Gastroesophageal sphincter (tissue), 4 donors: ENCODE data around the gene RFX8. TPM values are rescaled to one million over a fixed set of nuclear protein-coding genes. Genes with fewer than 3 reads are reported as not detected.

ENCODE experiments used
- ATAC-seq: fragments of 150-250 bp; one replicate; pipeline ENCODE4 v1.9.1; 2016; ENCODE audit warnings: mild to moderate bottlenecking, moderate library complexity
- H3K27ac ChIP-seq, 4 donors: fragments of 200-600 bp; sonication (generic) in 3 of 4; 1 replicate in 3 of 4; 2 replicates in 1 of 4; pipeline ENCODE4 v1.5.1; 2016 to 2019
- H3K27me3 ChIP-seq: fragments of 200-600 bp; sonication (generic); one replicate; pipeline ENCODE4 v1.5.1; 2019
- H3K36me3 ChIP-seq, 2 donors: fragments of 200-600 bp; sonication (generic); one replicate each; pipeline ENCODE4 v1.5.1; 2019; ENCODE audit warnings: control low read depth in 1 of 2
- H3K4me1 ChIP-seq, 3 donors: fragments of 200-600 bp; sonication (generic); 1 replicate in 2 of 3; 2 replicates in 1 of 3; pipeline ENCODE4 v1.5.1; 2016 to 2019; ENCODE audit warnings: control low read depth in 2 of 3
- H3K4me3 ChIP-seq, 2 donors: fragments of 200-600 bp; sonication (generic); one replicate each; pipeline ENCODE4 v1.5.1; 2019; ENCODE audit warnings: mild to moderate bottlenecking in 1 of 2, moderate library complexity in 1 of 2
- H3K9me3 ChIP-seq, 3 donors: fragments of 200-600 bp; sonication (generic); one replicate each; pipeline ENCODE4 v1.5.1; 2017 to 2019; ENCODE audit warnings: control low read depth in 2 of 3
- CTCF ChIP-seq, 4 experiments: fragments of 200-600 bp in 2 of 4; fragments of 450-650 bp in 2 of 4; sonication (generic) in 1 of 4; IDR thresholded peaks; one replicate each; pipeline ENCODE4 v1.5.1; 2017 to 2019; ENCODE audit warnings: antibody characterized with exemption in 4 of 4, mild to moderate bottlenecking in 2 of 4, moderate library complexity in 2 of 4
- EP300 ChIP-seq: sonication (generic); formaldehyde crosslinking; IDR thresholded peaks from one replicate; pipeline ENCODE4 v1.6.1; 2017; ENCODE audit warnings: antibody characterized with exemption, mild to moderate bottlenecking
- POLR2A ChIP-seq, 2 donors: fragments of 450-650 bp; IDR thresholded peaks; one replicate each; pipeline ENCODE4 v1.6.1; 2017; ENCODE audit warnings: antibody characterized with exemption in 2 of 2, mild to moderate bottlenecking in 2 of 2, moderate library complexity in 1 of 2
- POLR2AphosphoS5 ChIP-seq: sonication (generic); formaldehyde crosslinking; IDR thresholded peaks from one replicate; pipeline ENCODE4 v1.6.1; 2017; ENCODE audit warnings: antibody characterized with exemption
- WGBS, 2 donors: methylation state at CpG; one replicate each; pipeline ENCODE4 v1.1.5; 2018; ENCODE audit warnings: low coverage in 1 of 2; 5-methylcytosine and 5-hydroxymethylcytosine counted together
- total RNA-seq, 4 donors: library from RNA; depleted of rRNA; stranded (reverse); fragments of >200 nt; gene quantifications; one replicate each; pipeline ENCODE4 v1.1.0, GENCODE V29; 2016

The RFX8 gene
- total RNA-seq, 4 donors from 2014 or later, result 0.54 TPM; not detected in 3

GRCh38 chr2:101410746-101411145 is 64.2 kb downstream of the RFX8 start:
- Histone ChIP-seq H3K9me3 (peaks cover 0 to 4% (median 0%) of the 10 kb centered on the region in 3 donors), H3K27ac (no peak overlapping the region), H3K36me3 (no peaks in the 10 kb centered on the region), H3K4me3 (no peak overlapping the region), H3K4me1 (no peaks in the 10 kb centered on the region), H3K27me3 (peaks cover 7% of the 10 kb centered on the region)
- ATAC-seq, result no peak
- 67 to 72% methylated on average over 1 to 4 of the region's 5 CpGs for WGBS, 2 donors
- TF ChIP-seq POLR2AphosphoS5, result no peak
- no peak for TF ChIP-seq CTCF (IDR thresholded peaks at IDR 0.05)
- no peak for TF ChIP-seq EP300
- TF ChIP-seq POLR2A (IDR thresholded peaks at IDR 0.05), result no peak

GRCh38 chr2:101410114-101410513 is 64.8 kb downstream of the RFX8 start:
- no peak for TF ChIP-seq POLR2AphosphoS5
- no peak for TF ChIP-seq CTCF (IDR thresholded peaks at IDR 0.05)
- no peak for TF ChIP-seq POLR2A (IDR thresholded peaks at IDR 0.05)
- no peak for TF ChIP-seq EP300
- Histone ChIP-seq H3K4me3 (no peak overlapping the region), H3K27me3 (peaks cover 7% of the 10 kb centered on the region), H3K36me3 (no peaks in the 10 kb centered on the region), H3K27ac (no peak overlapping the region), H3K9me3 (peaks cover 0 to 2% (median 0%) of the 10 kb centered on the region in 3 donors), H3K4me1 (no peaks in the 10 kb centered on the region)
- no peak for ATAC-seq
- WGBS, 2 donors, result 89 to 95% methylated on average over 4 to 5 of the region's 5 CpGs

- no peak overlapping the region for H3K27ac ChIP-seq
- 81% methylated on average over 3 of the region's 5 CpGs; no CpG with 5 or more reads in 1 of the 2 donors for WGBS, 2 donors
- peaks cover 7% of the 10 kb centered on the region for H3K27me3 ChIP-seq
- TF ChIP-seq POLR2AphosphoS5 (no peak), CTCF (IDR thresholded peaks at IDR 0.05) (no peak), POLR2A (IDR thresholded peaks at IDR 0.05) (no peak), EP300 (no peak)
- no peaks in the 10 kb centered on the region for H3K4me1 ChIP-seq
- no peak for ATAC-seq
- H3K9me3 ChIP-seq, result no peaks in the 10 kb centered on the region
- H3K4me3 ChIP-seq, result no peak overlapping the region
- no peaks in the 10 kb centered on the region for H3K36me3 ChIP-seq
Measured at GRCh38 chr2:101409699-101410098, 65.2 kb downstream of the RFX8 start.

- WGBS, 2 donors, result 91 to 100% methylated on average over 3 to 6 of the region's 6 CpGs
- no peaks in the 10 kb centered on the region for H3K36me3 ChIP-seq
- no peak overlapping the region for H3K27ac ChIP-seq
- H3K27me3 ChIP-seq, result peaks cover 7% of the 10 kb centered on the region
- no peaks in the 10 kb centered on the region for H3K4me1 ChIP-seq
- no peak for TF ChIP-seq POLR2A (IDR thresholded peaks at IDR 0.05)
- TF ChIP-seq POLR2AphosphoS5, result no peak
- no peak for TF ChIP-seq CTCF (IDR thresholded peaks at IDR 0.05)
- no peak for TF ChIP-seq EP300
- H3K9me3 ChIP-seq, result no peaks in the 10 kb centered on the region
- no peak for ATAC-seq
- no peak overlapping the region for H3K4me3 ChIP-seq
Measured at GRCh38 chr2:101408925-101409324, 66.0 kb downstream of the RFX8 start.

- Histone ChIP-seq H3K4me3 (no peak overlapping the region), H3K27ac (no peak overlapping the region), H3K9me3 (no peaks in the 10 kb centered on the region), H3K36me3 (no peaks in the 10 kb centered on the region), H3K27me3 (peaks cover 11% of the 10 kb centered on the region), H3K4me1 (no peaks in the 10 kb centered on the region)
- ATAC-seq, result no peak
- WGBS, 2 donors, result 64 to 72% methylated on average over 7 of the region's 7 CpGs
- TF ChIP-seq POLR2A (IDR thresholded peaks at IDR 0.05) (no peak), EP300 (no peak), CTCF (IDR thresholded peaks at IDR 0.05) (no peak), POLR2AphosphoS5 (no peak)
Measured at GRCh38 chr2:101405351-101405899, 69.5 kb downstream of the RFX8 start.
